Peyer's patch (tissue), 4 donors: ENCODE results near the gene CDH3.

Source experiments
- CTCF ChIP-seq, 6 experiments: fragments of 450-650 bp in 4 of 6; fragments of 200-600 bp in 2 of 6; sonication (generic) in 1 of 6; IDR thresholded peaks; one replicate each; pipeline ENCODE4 v1.5.1; 2017 to 2019; ENCODE audit warnings: antibody characterized with exemption in 6 of 6, mild to moderate bottlenecking in 3 of 6, moderate library complexity in 1 of 6
- POLR2A ChIP-seq, 2 donors: fragments of 450-650 bp; IDR thresholded peaks; one replicate each; pipeline ENCODE4 v1.5.1; 2017; ENCODE audit warnings: antibody characterized with exemption in 2 of 2, mild to moderate bottlenecking in 2 of 2, moderate library complexity in 2 of 2

- TF ChIP-seq CTCF (IDR thresholded peaks at IDR 0.05) (no peak), POLR2A (IDR thresholded peaks at IDR 0.05) (no peak)
These were observed 91.5 kb downstream of the CDH3 start for GRCh38 chr16:68736561-68736960.
